HG03354 (cell line): Measurements from ENCODE around the gene SYK.
A peak's percentile ranks its signal among the peaks of the same experiment; 100 is the strongest.
"Not testable (repeated sequence)": the region's sequence is repeated elsewhere in the genome, so short reads cannot be mapped to it uniquely, and the experiment has no call there.

Experiments
- ATAC-seq: cut with Tn5 transposase; IDR thresholded peaks from one replicate; pipeline ENCODE4 v1.9.1; 2021; ENCODE audit warnings: mild to moderate bottlenecking; ENCODE audit not compliant: unreplicated experiment, poor library complexity, severe bottlenecking

SYK gene

DNA sequence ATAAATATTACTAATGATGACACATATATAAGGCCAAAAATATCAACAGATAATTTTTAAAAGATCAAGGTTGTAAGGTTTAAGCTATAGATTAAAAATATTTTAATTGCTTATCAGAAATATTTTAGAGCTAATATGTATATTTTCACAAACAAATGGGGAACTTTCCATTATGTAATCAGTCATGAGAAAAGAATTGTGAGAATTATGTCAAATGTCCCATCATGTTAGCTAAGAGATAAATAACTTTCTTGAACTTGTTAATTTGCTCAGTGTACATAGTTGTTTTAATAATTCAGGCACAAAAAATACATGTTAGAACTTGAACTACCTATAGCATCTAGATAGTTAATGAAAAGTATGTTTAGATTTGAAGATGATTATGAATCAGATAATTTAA lies 67.7 kb downstream of the SYK start:
- ATAC-seq = no peak

DNA sequence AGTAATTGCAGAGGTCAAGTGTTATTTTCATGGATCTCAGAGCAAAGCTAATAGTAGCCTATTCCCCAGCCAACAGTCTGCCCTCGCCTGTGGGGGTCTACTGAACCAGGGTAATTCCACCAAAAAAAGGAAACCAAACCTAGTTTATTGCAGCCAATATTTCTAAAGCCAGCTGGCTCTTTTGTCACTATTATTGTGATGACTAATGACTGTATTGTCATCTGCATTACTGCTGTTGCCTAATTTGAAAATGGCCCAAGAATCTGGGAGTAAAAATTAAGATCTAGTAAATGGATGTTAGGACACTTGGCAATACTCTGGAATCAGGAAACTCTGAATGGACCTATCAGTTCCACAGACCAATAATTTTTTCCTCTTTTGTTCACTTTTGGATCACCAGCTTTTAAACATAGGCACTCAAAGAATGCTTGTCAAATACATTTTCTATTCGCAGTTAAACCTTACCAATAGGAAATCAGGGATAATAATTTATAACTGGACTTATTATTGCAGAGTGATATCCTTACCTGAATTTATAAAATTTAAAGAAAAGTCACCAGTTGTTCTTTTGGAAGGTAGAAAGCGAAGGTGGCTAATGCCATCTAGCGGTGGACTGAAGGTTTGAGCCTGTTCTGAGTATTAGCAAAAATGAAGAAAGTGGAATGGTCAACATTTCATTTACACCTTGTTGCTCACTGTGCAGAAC lies 69.2 kb downstream of the SYK start:
- no peak for ATAC-seq

DNA sequence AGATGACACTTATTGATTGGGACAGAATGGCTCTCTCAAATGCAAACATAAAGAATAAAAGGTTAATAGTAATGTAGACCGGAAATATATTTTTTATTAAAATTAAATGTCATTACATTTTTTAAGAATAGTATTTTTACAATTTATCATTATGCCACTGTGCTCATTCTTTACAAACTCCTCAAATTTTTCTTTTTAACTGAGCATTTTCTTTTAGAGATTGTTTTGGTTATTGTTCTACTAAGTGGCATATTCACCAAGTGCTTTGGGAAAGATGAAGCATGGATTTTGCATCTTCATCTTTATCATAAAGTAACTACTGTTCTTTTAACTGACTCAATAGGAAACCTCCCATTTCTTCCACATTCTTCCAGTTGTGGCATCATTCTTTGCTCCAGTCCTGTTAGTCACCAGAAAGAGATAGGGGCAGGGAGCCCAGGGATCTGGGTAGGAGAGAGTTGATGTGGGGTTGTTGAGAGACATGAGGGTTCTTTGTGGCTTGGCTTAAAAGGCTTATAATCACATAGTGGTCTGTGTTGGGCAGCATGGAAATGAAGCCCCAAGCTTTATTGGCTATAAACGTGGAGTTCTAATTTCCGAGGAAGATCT lies 69.8 kb downstream of the SYK start:
- no peak for ATAC-seq

DNA sequence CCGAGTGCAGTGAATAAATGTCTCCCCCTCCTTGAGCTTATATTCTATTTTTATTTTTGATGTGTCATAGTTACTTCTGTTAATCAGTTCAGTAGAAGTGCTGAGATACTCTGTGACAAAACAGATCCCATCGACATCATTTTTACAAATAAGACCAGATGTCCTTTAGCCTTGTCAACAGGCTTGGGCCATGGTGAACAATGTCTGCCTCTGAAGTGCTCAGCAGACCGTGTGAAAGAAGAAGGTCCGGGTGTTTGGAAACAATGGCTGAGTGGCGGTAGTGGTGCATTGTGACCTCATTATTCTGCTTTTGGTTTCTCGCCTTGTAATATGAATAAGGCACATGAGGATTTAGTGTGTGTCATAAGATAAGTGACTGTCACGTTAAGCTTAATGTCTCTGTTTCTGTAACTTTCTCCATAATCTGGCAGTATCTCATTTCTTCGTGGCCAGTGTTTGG lies 71.2 kb downstream of the SYK start:
- ATAC-seq = no peak

DNA sequence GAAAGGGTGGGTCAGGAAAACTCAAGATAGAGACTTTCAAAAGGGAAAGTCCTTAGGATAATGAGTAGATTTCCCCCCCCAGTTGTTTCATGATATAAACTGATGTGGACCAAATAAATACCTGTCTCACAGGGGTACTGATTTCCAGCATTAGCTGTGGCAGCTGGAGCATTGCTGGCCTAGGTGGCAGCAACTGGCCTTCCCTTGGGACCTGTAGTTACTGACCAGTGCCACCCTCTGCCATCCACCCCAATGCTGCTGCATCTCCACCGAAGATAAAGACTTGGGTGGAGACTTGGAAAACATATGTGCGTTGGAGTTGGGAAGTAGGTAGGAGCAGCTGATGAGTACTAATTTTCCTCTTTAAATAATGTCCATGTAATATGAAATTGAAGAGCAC lies 71.8 kb downstream of the SYK start:
- no peak for ATAC-seq

DNA sequence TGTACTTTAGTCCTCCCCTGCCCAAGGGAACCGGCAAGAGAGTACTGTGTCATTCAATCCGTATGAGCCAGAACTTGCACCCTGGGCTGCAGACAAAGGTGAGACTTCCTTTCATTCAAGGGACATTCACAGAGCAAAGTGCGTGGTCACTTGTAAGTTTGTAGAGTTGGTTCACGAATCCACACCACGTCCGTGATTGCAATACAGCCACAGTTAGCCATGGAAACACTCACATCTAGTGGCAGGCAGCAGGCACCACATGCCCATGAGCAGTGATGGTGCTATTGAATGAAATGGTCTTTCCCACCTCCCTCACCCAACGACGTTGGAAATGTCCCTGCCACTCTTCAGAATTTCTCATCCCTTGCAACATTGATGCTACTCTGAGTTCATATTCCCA lies 72.6 kb downstream of the SYK start:
- no peak for ATAC-seq

DNA sequence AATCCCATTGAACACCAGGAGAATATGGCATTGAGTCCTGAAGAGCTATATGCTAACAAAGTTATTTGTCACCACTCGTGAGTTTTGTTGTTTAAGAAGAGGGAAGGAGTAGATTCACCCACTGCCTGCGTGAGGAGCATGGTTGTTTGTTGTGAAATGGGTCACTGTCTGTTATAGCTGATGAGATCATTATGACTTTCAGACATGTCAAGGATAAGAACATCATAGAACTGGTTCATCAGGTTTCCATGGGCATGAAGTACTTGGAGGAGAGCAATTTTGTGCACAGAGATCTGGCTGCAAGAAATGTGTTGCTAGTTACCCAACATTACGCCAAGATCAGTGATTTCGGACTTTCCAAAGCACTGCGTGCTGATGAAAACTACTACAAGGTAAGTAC lies 76.9 kb downstream of the SYK start:
- no peak for ATAC-seq

DNA sequence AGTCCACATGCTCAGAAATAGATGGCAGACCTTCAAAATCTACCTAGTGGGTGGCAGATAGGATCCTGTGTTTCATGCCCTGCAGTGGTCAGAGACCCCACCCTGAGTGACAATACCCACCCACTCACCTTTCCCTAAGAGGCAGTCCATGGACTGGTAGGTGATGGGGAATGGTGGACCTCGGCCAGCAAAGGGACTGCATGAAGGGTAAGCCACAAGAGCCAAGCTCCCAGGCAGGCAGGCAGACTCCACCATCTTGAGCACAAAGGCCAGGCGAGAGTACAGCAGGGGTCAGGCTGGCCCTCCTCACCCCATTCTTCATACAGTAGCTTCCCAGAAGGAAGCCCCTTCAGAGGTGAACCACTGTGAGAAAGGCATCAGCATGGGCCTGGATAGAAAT lies 78.4 kb downstream of the SYK start:
- ATAC-seq = no peak

DNA sequence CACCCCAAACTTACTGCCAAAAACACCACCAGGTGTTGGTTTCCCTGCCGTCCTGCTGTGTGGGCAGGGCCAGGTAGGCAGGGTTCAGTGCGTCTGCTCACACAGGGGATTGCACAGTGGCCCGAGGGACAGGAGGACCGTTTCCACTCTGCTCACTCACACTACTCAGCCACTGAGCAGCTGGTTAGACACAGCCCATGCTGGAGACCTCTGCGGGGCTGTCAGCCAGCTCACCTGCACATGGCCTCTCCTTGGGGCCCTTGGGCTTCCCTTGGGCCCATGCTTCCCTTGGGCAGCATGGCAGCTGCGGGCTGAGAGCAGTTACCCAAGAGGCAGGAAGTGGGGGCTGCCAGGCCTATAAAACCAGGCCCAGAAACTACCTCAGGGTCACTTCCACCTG lies 79.0 kb downstream of the SYK start:
- no peak for ATAC-seq

DNA sequence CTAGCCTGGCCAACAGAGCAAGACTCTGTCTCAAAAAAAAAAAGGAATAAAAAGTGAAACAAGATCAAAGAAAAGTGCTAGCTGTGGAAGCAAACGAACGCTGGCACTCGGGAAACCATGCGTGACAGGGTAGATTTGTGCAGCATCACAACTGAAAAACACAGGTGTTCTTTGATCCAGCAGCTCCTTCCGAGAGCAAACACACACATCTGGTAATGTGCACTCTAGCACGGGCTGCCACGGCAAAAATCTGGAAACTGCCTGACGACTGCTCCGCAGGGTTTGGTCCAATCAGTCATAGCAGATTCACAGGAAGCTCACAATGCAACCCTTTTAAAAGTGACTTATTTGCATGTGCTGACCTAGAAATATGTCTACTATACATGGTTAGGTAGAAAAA lies 80.0 kb downstream of the SYK start:
- peak; percentile 88 for ATAC-seq

DNA sequence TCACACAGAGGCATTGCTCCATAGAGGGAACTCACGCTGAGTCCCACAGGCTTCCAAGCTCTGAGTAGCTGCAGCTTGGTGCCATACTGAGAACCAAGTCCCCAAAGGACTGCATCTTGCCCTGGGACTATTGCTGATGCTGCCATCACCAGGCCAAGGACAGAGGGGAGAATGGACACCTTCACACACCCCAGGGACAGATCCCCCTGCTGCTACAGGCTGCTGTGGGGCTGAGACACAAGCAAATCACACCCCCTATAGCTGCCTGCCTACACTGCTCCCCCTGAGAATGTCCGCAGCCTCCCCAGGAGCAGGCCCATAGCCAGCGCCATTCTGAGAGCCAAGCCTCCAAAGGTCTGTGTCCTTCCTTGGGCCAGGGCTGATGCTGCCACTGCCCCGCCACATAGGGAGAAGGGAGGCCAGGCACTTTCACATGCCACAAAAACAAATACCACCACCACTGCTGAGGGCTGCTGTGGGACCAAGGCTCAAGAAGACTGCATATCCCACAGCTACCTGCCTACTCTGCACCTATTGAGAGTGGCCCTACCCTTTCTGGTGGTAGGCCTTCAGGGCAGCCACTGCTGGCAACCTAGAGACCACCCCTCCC lies 81.5 kb downstream of the SYK start:
- no peak for ATAC-seq

DNA sequence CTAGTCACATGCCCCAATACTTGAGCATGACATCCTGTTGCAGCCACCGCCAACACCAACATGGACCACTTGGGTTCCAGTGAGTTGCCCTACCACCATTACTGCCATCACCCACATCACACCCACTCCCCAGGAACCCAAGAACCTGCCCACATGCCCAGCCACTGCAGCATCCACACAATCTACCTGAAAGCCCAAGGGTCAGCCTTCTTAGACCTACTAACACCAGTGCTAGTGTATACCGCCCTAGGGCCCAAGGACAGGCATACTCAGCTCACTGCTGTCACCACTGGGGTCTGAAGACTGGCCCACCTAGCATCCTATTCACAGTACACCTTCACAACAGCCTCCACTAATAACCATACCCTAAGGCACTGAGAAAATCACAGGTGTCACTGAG lies 82.0 kb downstream of the SYK start:
- no peak for ATAC-seq

DNA sequence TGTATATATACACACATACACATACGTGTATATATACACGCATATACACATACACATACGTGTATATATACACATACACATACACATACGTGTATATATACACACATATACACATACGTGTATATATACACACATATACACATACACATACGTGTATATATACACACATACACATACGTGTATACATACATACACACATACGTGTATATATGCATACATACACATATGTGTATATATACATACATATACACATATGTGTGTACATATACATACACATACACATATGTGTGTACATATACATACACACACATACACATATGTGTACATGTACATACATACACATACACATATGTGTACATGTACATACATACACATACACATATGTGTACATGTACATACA lies 82.6 kb downstream of the SYK start:
- ATAC-seq = no peak

DNA sequence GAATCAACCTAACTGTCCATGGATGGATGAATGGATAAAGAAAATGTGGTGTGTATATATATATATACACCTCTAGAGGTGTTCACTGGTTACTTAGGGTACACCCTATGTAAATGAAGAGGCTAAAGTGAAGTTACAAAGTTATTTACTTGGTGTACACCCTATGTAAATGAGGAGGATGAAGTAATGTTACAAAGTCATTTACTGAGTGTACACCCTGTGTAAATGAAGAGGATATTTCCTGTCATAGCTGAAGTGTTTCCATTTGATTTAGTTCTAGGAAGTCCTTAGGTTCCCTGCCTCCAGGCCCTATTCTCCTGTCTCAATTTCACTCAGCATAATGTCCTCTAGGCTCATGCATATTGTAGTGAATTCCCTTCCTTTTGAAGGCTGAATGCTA lies 85.2 kb downstream of the SYK start:
- ATAC-seq = not testable (repeated sequence)

DNA sequence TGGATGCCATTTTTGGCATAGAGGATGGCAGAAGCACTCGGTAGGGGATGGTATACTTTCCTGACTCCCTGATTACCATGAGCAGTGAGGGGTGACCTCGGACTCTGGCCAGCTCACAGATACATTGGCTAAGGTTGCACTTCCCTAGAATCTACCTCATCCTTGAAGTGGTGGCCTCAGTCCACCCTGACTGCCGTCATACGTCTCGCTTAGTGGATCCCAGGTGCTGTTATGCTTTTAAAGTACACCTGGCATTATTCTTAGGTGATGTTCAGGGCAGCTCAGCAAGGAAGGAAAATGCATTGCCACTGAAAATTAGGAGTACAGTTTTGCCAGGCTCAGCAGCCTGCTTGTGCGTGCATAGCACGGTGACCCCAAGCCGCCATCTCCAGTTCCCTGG lies 87.3 kb downstream of the SYK start:
- ATAC-seq = no peak

DNA sequence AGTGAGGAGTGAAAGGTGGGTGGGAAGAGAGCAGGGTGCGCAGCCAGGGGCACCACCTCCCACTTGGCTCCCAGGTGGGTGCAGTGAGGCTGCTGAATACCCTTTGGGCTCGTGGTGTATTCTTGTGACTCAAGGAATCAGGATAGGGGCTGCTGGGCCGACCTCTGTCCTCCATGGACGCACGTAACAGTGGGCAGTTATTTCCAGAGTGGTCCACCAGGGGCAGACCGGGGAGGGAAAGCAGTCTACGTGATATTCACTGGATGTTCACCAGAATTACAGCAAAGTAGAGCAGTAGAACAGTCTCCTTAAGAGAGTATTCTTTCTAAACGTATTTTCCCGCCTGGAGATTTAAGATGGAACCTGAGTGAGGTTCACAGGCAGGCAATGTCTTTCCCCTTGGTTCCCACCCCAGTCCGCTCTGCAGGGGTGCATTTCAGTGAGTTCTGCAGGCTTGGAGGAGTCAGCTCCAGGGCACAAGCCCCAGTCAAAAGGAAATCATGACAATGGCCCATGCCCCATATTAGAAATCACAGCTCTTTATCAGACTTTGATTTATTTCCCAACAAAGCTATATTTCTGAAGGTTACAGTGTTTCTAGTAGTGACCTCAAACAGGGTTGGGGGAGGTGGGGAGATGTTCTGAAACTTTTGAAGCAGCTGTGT lies 88.7 kb downstream of the SYK start:
- ATAC-seq = no peak

DNA sequence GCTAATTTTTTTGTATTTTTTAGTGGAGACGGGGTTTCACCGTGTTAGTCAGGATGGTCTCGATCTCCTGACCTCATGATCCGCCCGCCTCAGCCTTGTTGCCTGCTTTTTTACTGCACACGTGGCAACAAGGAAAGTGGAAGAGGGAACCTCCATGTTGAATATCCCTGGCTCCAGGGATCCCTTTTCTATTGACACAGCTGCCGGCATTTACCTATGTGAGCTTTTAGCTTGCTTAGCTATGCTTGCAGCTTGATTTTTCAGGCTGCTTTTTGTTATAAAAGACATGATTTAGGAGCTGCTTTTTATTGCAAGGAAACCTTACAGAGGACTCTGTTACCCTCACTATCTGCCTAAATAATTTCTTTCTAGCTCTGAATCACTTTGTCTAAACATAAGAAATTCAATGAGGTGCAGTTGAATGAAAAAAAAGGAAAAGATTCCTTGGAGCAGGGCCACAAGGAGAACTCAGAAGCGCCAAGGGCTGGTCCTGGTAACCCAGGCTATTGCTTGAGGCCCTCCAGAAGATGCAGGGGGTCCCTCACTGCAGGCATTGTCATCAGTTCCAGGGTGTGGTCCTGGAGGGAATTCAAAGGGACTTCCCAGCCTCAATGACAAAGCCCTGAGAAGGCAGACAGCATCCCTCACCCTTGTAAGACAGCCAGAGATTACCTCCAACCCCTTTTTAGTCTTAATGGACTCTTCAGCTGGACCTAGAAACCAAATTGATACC lies 89.9 kb downstream of the SYK start:
- no peak for ATAC-seq

DNA sequence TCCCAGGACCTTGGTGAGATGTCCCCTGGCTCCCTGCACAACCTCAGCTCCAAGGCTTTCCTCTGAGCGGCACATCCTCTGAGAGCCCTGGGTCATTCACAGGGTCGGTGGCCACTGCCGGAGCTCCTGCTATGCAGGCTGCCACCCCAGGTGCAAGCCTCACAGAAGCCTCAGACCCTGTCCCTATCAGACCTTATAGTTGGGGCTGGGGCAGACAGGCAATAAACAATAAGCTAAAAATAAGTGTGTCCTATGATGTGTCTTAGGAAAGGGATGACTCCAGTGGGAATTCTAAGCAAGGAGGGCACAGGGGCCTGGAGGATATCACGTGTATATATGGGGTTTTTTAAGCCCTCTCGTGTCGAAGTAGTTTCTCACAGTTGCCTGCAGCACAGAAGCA lies 91.3 kb downstream of the SYK start:
- ATAC-seq = no peak

DNA sequence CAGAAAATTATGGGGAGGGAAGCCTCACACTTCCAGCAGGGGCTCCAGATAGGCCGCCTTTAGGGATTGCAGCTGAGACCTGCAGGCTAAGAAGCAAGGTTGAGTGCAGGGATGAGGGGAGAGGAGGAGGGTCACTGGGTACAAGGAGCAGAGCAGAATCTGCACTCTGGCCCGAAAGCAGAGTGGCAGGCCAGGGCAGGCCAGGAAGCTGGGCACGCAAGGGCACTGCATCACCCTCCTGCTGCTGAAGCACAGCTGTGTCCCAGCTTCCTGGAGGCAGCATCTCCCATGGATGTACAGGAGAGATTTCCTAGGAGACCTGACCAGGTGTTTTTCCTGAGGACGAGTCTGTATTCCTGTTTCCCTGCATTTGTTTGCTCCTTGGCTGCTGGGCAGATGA lies 92.1 kb downstream of the SYK start:
- ATAC-seq = no peak

DNA sequence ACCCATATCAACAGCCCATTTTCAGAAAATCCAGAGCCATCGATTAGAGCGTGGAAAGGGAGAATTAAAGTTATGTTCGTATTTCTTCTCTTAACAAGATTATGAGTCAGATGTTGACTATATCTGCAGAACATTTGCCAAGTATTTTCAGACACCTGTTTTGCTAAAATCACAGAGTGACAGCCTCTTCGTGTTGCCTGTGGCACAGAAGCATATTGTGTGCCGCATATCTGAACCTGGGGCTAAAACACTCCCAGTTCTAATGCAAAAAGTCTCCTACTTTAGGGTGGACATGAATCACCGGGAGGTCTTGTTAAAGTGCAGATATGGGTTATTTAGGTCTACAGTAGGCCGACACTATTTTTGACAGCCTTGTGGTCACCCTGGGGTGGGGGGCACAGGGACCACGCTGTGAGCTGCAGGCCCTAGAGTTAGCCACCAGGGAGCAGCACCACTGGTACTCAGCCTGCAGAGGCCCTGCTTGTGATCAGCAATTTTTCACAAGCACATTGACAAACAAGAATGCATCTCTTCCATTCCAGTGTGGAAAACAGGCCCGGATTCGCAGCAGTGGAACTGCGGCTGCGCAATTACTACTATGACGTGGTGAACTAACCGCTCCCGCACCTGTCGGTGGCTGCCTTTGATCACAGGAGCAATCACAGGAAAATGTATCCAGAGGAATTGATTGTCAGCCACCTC lies 93.5 kb downstream of the SYK start:
- no peak for ATAC-seq
